IMR-90 (cell line): Measurements from ENCODE around the gene B3GALT6. TPM values are rescaled to one million over a fixed set of nuclear protein-coding genes. Genes with fewer than 3 reads are reported as not detected.

ENCODE experiments used
- ATAC-seq: fragments of 200-7000 bp; cut with Tn5 transposase; 2 replicates; pipeline ENCODE4 v1.9.1; 2020; ENCODE audit warnings: low read depth, mild to moderate bottlenecking, moderate library complexity
- BruUV-seq: library from RNA; stranded (reverse); fragments of 400-500 nt; replicated peaks from 2 replicates; lab custom pipeline; 2021; lab: Mats Ljungman, UMichigan
- CTCF ChIA-PET: fragments of 300-600 bp; formaldehyde crosslinking; extraction: SDS; loops from one replicate; lab custom pipeline; 2021; ENCODE audit warnings: antibody characterized with exemption; lab: Yijun Ruan, JAX
- POLR2A ChIA-PET: fragments of 300-600 bp; sonication (Branson Sonifier 250); formaldehyde crosslinking; loops from one replicate; lab custom pipeline; 2022; ENCODE audit warnings: antibody characterized with exemption; ENCODE audit not compliant: unreplicated experiment; lab: Charles Lee
- DNase-seq: peaks from one replicate; pipeline ENCODE4 v3.0.0; 2013
- H2AFZ ChIP-seq: replicated peaks from 2 replicates; pipeline ENCODE3; 2013; ENCODE audit warnings: low read length, mild to moderate bottlenecking; ENCODE audit not compliant: poor library complexity
- H2AK5ac ChIP-seq: 2 replicates; pipeline ENCODE4 v1.6.1; 2013; ENCODE audit warnings: low read depth, low read length, inconsistent platforms
- H2AK9ac ChIP-seq: replicated peaks from 2 replicates; pipeline ENCODE3; 2013; ENCODE audit warnings: mild to moderate bottlenecking, low read depth, low read length, moderate library complexity; ENCODE audit not compliant: poor library complexity
- H2BK120ac ChIP-seq: 2 replicates; pipeline ENCODE4 v1.6.1; 2013; ENCODE audit warnings: low read depth, low read length, inconsistent platforms
- H2BK15ac ChIP-seq: 3 replicates; pipeline ENCODE4 v1.6.1; 2013; ENCODE audit warnings: low read depth, low read length, inconsistent platforms
- H2BK20ac ChIP-seq: 2 replicates; pipeline ENCODE4 v1.6.1; 2013; ENCODE audit warnings: low read depth, mild to moderate bottlenecking, inconsistent platforms, low read length, moderate library complexity
- H2BK5ac ChIP-seq: 2 replicates; pipeline ENCODE4 v1.6.1; 2013; ENCODE audit warnings: mild to moderate bottlenecking, low read depth, low read length, inconsistent platforms; ENCODE audit not compliant: poor library complexity, severe bottlenecking
- H3K14ac ChIP-seq: replicated peaks from 2 replicates; pipeline ENCODE4 v1.6.1; 2013; ENCODE audit warnings: low read depth, low read length, inconsistent platforms
- H3K18ac ChIP-seq: 2 replicates; pipeline ENCODE4 v1.6.1; 2013; ENCODE audit warnings: low read depth, low read length, control low read depth
- H3K23ac ChIP-seq: 2 replicates; pipeline ENCODE4 v1.6.1; 2013; ENCODE audit warnings: low read depth, low read length, inconsistent platforms
- H3K27ac ChIP-seq: 2 replicates; pipeline ENCODE4 v1.5.1; 2013; ENCODE audit warnings: mild to moderate bottlenecking, control low read depth, low read length; ENCODE audit not compliant: insufficient read depth
- H3K27me3 ChIP-seq: 2 replicates; pipeline ENCODE4 v1.6.1; 2013; ENCODE audit warnings: low read length; ENCODE audit not compliant: control insufficient read depth, insufficient read depth
- H3K36me3 ChIP-seq: 2 replicates; pipeline ENCODE4 v1.6.1; 2013; ENCODE audit warnings: low read length, mixed read lengths; ENCODE audit not compliant: control insufficient read depth, insufficient read depth
- H3K4ac ChIP-seq: 2 replicates; pipeline ENCODE4 v1.6.1; 2013; ENCODE audit warnings: low read depth, low read length, inconsistent platforms
- H3K4me1 ChIP-seq: 2 replicates; pipeline ENCODE4 v1.6.1; 2013; ENCODE audit warnings: low read length, mixed read lengths; ENCODE audit not compliant: control insufficient read depth, insufficient read depth
- H3K4me2 ChIP-seq: 2 replicates; pipeline ENCODE4 v1.6.1; 2013; ENCODE audit warnings: low read depth, mild to moderate bottlenecking, control low read depth, low read length, moderate library complexity
- H3K4me3 ChIP-seq: 2 replicates; pipeline ENCODE4 v1.5.1; 2013; ENCODE audit warnings: low read depth, mild to moderate bottlenecking, control low read depth, low read length, moderate library complexity; ENCODE audit not compliant: insufficient read depth
- H3K56ac ChIP-seq: 2 replicates; pipeline ENCODE4 v1.6.1; 2013; ENCODE audit warnings: low read length, inconsistent platforms; ENCODE audit not compliant: insufficient read depth; ENCODE audit errors: extremely low read depth
- H3K79me1 ChIP-seq, 2 experiments: 2 replicates each; pipeline ENCODE4 v1.6.1; 2013; ENCODE audit warnings: low read length in 2 of 2, inconsistent platforms in 1 of 2, low read depth in 1 of 2
- H3K9ac ChIP-seq: 2 replicates; pipeline ENCODE4 v1.6.1; 2013; ENCODE audit warnings: low read depth, low read length, control low read depth
- H3K9me1 ChIP-seq: 2 replicates; pipeline ENCODE4 v1.6.1; 2013; ENCODE audit warnings: low read length, inconsistent platforms; ENCODE audit not compliant: insufficient read depth
- H3K9me3 ChIP-seq: 2 replicates; pipeline ENCODE4 v1.6.1; 2013; ENCODE audit warnings: low read length; ENCODE audit not compliant: control insufficient read depth, insufficient read depth
- H4K20me1 ChIP-seq: 2 replicates; pipeline ENCODE4 v1.6.1; 2013; ENCODE audit warnings: low read length, inconsistent platforms; ENCODE audit not compliant: insufficient read depth
- H4K5ac ChIP-seq: 2 replicates; pipeline ENCODE4 v1.6.1; 2013; ENCODE audit warnings: mild to moderate bottlenecking, low read depth, low read length, control low read depth
- H4K8ac ChIP-seq, 2 experiments: 2 replicates each; pipeline ENCODE4 v1.6.1; 2013; ENCODE audit warnings: low read depth in 2 of 2, low read length in 2 of 2, control low read depth in 1 of 2, inconsistent platforms in 1 of 2
- H4K91ac ChIP-seq: 2 replicates; pipeline ENCODE4 v1.6.1; 2013; ENCODE audit warnings: low read depth, low read length, inconsistent platforms; ENCODE audit not compliant: insufficient read depth
- CEBPB ChIP-seq: IDR thresholded peaks from 2 replicates; pipeline ENCODE4 v1.6.1; 2012; ENCODE audit warnings: low read depth, low read length, improper control_type of control experiment
- CHD1 ChIP-seq: IDR thresholded peaks from 2 replicates; pipeline ENCODE4 v1.6.1; 2012; ENCODE audit warnings: low read depth, low read length, improper control_type of control experiment
- MAFK ChIP-seq: IDR thresholded peaks from 2 replicates; pipeline ENCODE4 v1.6.1; 2012; ENCODE audit warnings: low read depth, low read length, improper control_type of control experiment
- MAZ ChIP-seq: IDR thresholded peaks from 2 replicates; pipeline ENCODE4 v1.6.1; 2012; ENCODE audit warnings: low read depth, mild to moderate bottlenecking, low read length, improper control_type of control experiment, moderate library complexity, borderline replicate concordance
- MXI1 ChIP-seq: IDR thresholded peaks from 2 replicates; pipeline ENCODE4 v1.6.1; 2012; ENCODE audit warnings: low read depth, mild to moderate bottlenecking, low read length, moderate library complexity, borderline replicate concordance
- NFE2L2 ChIP-seq: fragments of 150-350 bp; IDR thresholded peaks from 2 replicates; pipeline ENCODE4 v1.6.1; 2016; ENCODE audit warnings: low read depth, mild to moderate bottlenecking, low read length
- POLR2A ChIP-seq: IDR thresholded peaks from 2 replicates; pipeline ENCODE4 v1.6.1; 2012; ENCODE audit warnings: mild to moderate bottlenecking, low read depth, low read length
- RAD21 ChIP-seq: IDR thresholded peaks from 2 replicates; pipeline ENCODE4 v1.6.1; 2012; ENCODE audit warnings: low read length, improper control_type of control experiment
- RCOR1 ChIP-seq: IDR thresholded peaks from 2 replicates; pipeline ENCODE4 v1.6.1; 2012; ENCODE audit warnings: mild to moderate bottlenecking, low read length, improper control_type of control experiment; ENCODE audit not compliant: insufficient replicate concordance
- RFX5 ChIP-seq: IDR thresholded peaks from 2 replicates; pipeline ENCODE4 v1.8.0; 2012; ENCODE audit warnings: low read depth, mild to moderate bottlenecking, low read length, moderate library complexity
- SMC3 ChIP-seq: fragments of 150-350 bp; IDR thresholded peaks from 2 replicates; pipeline ENCODE4 v1.6.1; 2016; ENCODE audit warnings: low read depth, mild to moderate bottlenecking, antibody characterized with exemption, low read length, moderate library complexity
- WGBS, 2 experiments: methylation state at CpG; one replicate each; pipeline versions ENCODE4 v1.1.5 to v1.1.7; 2013; ENCODE audit warnings: missing lambda C conversion rate in 2 of 2; ENCODE audit not compliant: insufficient read length in 1 of 2; ENCODE audit errors: extremely low coverage in 2 of 2; 5-methylcytosine and 5-hydroxymethylcytosine counted together
- dilution Hi-C: fragments of 300-500 bp; cut with HindIII; formaldehyde crosslinking; loops from one replicate; pipeline ENCODE4 v1.14.3; 2018; ENCODE audit warnings: low sequenced_read_pairs; ENCODE audit not compliant: unreplicated experiment
- in situ Hi-C: fragments of 300-500 bp; cut with MboI; formaldehyde crosslinking; loops from 3 replicates; pipeline ENCODE4 v1.14.3; 2019; ENCODE audit warnings: low sequenced_read_pairs, inconsistent platforms, mixed read lengths
- intact Hi-C: fragments of 100-400 bp; cut with micrococcal nuclease; formaldehyde crosslinking; loops from 2 replicates; pipeline ENCODE4 v1.10.0; 2022
- polyA plus RNA-seq, 3 experiments: library from polyadenylated mRNA; depleted of rRNA; stranded (reverse); fragments of >200 nt; gene quantifications; 2 replicates each; pipeline ENCODE4 v1.2.3, GENCODE V29; 2012; ENCODE audit warnings: low replicate concordance in 1 of 3
- total RNA-seq: library from RNA; depleted of rRNA; stranded (reverse); fragments of >200 nt; gene quantifications from 2 replicates; pipeline ENCODE4 v1.2.3, GENCODE V29; 2012
- TF ChIP-seq, protein P1 (sequence below): fragments of 150-350 bp; IDR thresholded peaks from 2 replicates; pipeline ENCODE4 v1.6.1; 2016; ENCODE audit warnings: low read depth, mild to moderate bottlenecking, low read length, moderate library complexity, borderline replicate concordance
- TF ChIP-seq, protein P2 (sequence below): fragments of 150-350 bp; IDR thresholded peaks from 2 replicates; pipeline ENCODE4 v1.6.1; 2017; ENCODE audit warnings: mild to moderate bottlenecking, antibody characterized with exemption, low read length, low read depth
- TF ChIP-seq, protein P3 (sequence below): conservative IDR thresholded peaks from 2 replicates; pipeline ENCODE4 v1.5.1; 2012; ENCODE audit warnings: mild to moderate bottlenecking, low read depth, low read length, improper control_type of control experiment

Gene B3GALT6
- total and polyA plus RNA-seq, 2 of the 4 experiments (the other 2 are of a cell fraction), result 12.2 to 23.0 TPM

DNA sequence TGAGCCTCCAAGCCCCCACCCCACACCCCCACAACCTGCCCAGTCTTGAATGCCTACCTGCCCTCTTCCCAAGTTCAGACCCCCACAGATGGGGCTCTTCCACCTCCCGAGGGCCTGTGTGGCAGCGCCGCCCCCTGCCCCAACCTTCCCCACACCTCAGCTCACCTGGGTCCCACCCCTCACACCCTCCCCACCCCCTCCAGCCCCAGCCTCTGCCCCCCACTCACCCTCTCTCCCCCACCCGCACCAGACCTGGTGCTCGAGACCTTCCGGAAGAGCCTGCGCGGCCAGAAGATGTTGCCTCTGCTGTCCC lies 34.9 kb upstream of the B3GALT6 start:
- POLR2A ChIA-PET, result no interaction called here
- in situ Hi-C loops, result no loop called here
- Histone ChIP-seq H2BK20ac (no peak overlapping the region), H2BK15ac (no peak overlapping the region), H3K4ac (no peak overlapping the region), H4K5ac (no peak overlapping the region), H2BK120ac (no peak overlapping the region), H4K8ac (no peak overlapping the region), H3K27ac (no peak overlapping the region), H3K56ac (no peak overlapping the region), H3K4me3 (no peak overlapping the region), H2AFZ (no peak overlapping the region), H3K18ac (no peak overlapping the region), H2BK5ac (no peak overlapping the region), H3K27me3 (no peaks in the 10 kb centered on the region; the same call in 1 of the 2 replicates), H3K9ac (no peak overlapping the region), H4K20me1 (no peaks in the 10 kb centered on the region), H3K9me3 (peaks cover 11% of the 10 kb centered on the region), H3K4me2 (no peak overlapping the region), H3K79me1 (no peaks in the 10 kb centered on the region), H2AK5ac (no peak overlapping the region), H3K36me3 (no peaks in the 10 kb centered on the region), H3K9me1 (no peaks in the 10 kb centered on the region), H3K14ac (no peak overlapping the region), H4K91ac (no peak overlapping the region), H3K23ac (no peak overlapping the region), H2AK9ac (no peak overlapping the region), H3K4me1 (no peaks in the 10 kb centered on the region)
- BruUV-seq, result no TSS peak
- intact Hi-C loops, result no loop called here
- WGBS, 2 experiments, result 82% methylated on average over 6 of the region's 8 CpGs; no CpG with 5 or more reads in 1 of the 2 experiments
- dilution Hi-C loops, result no loop called here
- no peak for ATAC-seq
- CTCF ChIA-PET, result no interaction called here
- no peak for DNase-seq
- TF ChIP-seq RFX5, result no peak
- no peak for TF ChIP-seq MXI1
- TF ChIP-seq, protein P1, sequence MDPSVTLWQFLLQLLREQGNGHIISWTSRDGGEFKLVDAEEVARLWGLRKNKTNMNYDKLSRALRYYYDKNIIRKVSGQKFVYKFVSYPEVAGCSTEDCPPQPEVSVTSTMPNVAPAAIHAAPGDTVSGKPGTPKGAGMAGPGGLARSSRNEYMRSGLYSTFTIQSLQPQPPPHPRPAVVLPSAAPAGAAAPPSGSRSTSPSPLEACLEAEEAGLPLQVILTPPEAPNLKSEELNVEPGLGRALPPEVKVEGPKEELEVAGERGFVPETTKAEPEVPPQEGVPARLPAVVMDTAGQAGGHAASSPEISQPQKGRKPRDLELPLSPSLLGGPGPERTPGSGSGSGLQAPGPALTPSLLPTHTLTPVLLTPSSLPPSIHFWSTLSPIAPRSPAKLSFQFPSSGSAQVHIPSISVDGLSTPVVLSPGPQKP, result no peak
- TF ChIP-seq, protein P2, sequence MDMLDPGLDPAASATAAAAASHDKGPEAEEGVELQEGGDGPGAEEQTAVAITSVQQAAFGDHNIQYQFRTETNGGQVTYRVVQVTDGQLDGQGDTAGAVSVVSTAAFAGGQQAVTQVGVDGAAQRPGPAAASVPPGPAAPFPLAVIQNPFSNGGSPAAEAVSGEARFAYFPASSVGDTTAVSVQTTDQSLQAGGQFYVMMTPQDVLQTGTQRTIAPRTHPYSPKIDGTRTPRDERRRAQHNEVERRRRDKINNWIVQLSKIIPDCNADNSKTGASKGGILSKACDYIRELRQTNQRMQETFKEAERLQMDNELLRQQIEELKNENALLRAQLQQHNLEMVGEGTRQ, result no peak
- TF ChIP-seq CEBPB, result no peak
- TF ChIP-seq RCOR1, result no peak
- TF ChIP-seq POLR2A, result no peak
- TF ChIP-seq SMC3, result no peak
- no peak for TF ChIP-seq NFE2L2
- TF ChIP-seq RAD21, result no peak
- TF ChIP-seq MAFK, result no peak
- TF ChIP-seq MAZ, result no peak
- TF ChIP-seq CHD1, result no peak
- TF ChIP-seq, protein P3, sequence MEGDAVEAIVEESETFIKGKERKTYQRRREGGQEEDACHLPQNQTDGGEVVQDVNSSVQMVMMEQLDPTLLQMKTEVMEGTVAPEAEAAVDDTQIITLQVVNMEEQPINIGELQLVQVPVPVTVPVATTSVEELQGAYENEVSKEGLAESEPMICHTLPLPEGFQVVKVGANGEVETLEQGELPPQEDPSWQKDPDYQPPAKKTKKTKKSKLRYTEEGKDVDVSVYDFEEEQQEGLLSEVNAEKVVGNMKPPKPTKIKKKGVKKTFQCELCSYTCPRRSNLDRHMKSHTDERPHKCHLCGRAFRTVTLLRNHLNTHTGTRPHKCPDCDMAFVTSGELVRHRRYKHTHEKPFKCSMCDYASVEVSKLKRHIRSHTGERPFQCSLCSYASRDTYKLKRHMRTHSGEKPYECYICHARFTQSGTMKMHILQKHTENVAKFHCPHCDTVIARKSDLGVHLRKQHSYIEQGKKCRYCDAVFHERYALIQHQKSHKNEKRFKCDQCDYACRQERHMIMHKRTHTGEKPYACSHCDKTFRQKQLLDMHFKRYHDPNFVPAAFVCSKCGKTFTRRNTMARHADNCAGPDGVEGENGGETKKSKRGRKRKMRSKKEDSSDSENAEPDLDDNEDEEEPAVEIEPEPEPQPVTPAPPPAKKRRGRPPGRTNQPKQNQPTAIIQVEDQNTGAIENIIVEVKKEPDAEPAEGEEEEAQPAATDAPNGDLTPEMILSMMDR, result no peak
